SU-DHL-6 (cell line): Measurements from ENCODE around the gene TRAPPC3L.

Experiments used
- H2AFZ ChIP-seq: fragments of 200-600 bp; sonication (generic); 2 replicates; pipeline ENCODE4 v1.6.1; 2014; ENCODE audit warnings: low read depth, mild to moderate bottlenecking, moderate library complexity, mixed read lengths, antibody characterized with exemption, low read length; ENCODE audit not compliant: severe bottlenecking
- H3F3A ChIP-seq: fragments of 200-600 bp; shearing (Covaris generic); 2 replicates; pipeline ENCODE4 v1.6.0; 2016; ENCODE audit warnings: antibody characterized with exemption, mild to moderate bottlenecking; ENCODE audit not compliant: insufficient read depth
- H3K27ac ChIP-seq: fragments of 200-600 bp; sonication (generic); 2 replicates; pipeline ENCODE4 v1.5.1; 2016; ENCODE audit warnings: low read depth, mild to moderate bottlenecking, low read length, moderate library complexity, mixed read lengths
- H3K27me3 ChIP-seq: fragments of 200-600 bp; sonication (generic), shearing (Covaris generic); 2 replicates; pipeline ENCODE4 v1.6.0; 2014; ENCODE audit warnings: mild to moderate bottlenecking, low read length
- H3K36me3 ChIP-seq: fragments of 200-600 bp; sonication (generic); 2 replicates; pipeline ENCODE4 v1.6.1; 2014; ENCODE audit warnings: mild to moderate bottlenecking, low read length, mixed read lengths
- H3K4me2 ChIP-seq: fragments of 300-600, 200-600 bp; shearing (Covaris generic), sonication (generic); 2 replicates; pipeline ENCODE4 v1.6.0; 2014; ENCODE audit warnings: low read length, low read depth, mild to moderate bottlenecking; ENCODE audit not compliant: poor library complexity, severe bottlenecking
- H3K4me3 ChIP-seq: fragments of 200-600 bp; sonication (generic); 2 replicates; pipeline ENCODE4 v1.5.1; 2014; ENCODE audit warnings: antibody characterized with exemption, low read length, mild to moderate bottlenecking, mixed read lengths; ENCODE audit not compliant: insufficient read depth, poor library complexity, severe bottlenecking
- H3K79me2 ChIP-seq: fragments of 200-600 bp; sonication (generic); 2 replicates; pipeline ENCODE4 v1.6.1; 2014; ENCODE audit warnings: mild to moderate bottlenecking, low read length, moderate library complexity; ENCODE audit not compliant: insufficient read depth
- H3K9ac ChIP-seq: fragments of 200-600 bp; sonication (generic); 2 replicates; pipeline ENCODE4 v1.7.0; 2014; ENCODE audit warnings: mild to moderate bottlenecking, low read length
- H3K9me2 ChIP-seq: fragments of 200-600 bp; sonication (generic); replicated peaks from 2 replicates; pipeline ENCODE4 v1.6.1; 2014; ENCODE audit warnings: low read length; ENCODE audit not compliant: insufficient read depth
- H3K9me3 ChIP-seq: fragments of 200-600 bp; sonication (generic); 2 replicates; pipeline ENCODE4 v1.6.1; 2014; ENCODE audit warnings: low read length, mixed read lengths; ENCODE audit not compliant: insufficient read depth
- H4K20me1 ChIP-seq: fragments of 200-600 bp; sonication (generic); 2 replicates; pipeline ENCODE4 v1.6.1; 2014; ENCODE audit warnings: low read depth, mild to moderate bottlenecking, antibody characterized with exemption, low read length, moderate library complexity, mixed read lengths
- EZH2phosphoT487 ChIP-seq: fragments of 200-600 bp; sonication (generic), shearing (Covaris generic); conservative IDR thresholded peaks from 2 replicates; pipeline ENCODE4 v1.6.1; 2018; ENCODE audit warnings: mild to moderate bottlenecking, antibody characterized with exemption, low read length, moderate library complexity, mixed read lengths
- TF ChIP-seq, protein P1 (sequence below): fragments of 200-600 bp; sonication (generic); IDR thresholded peaks from one replicate; pipeline ENCODE4 v1.5.1; 2017; ENCODE audit warnings: antibody characterized with exemption, mild to moderate bottlenecking, low read length, moderate library complexity; ENCODE audit not compliant: insufficient read depth, poor library complexity, severe bottlenecking

TRAPPC3L gene

GRCh38 chr6:116445102-116445501, 100.4 kb downstream of the TRAPPC3L start:
- Histone ChIP-seq H2AFZ (no peak overlapping the region), H3K27me3 (no peaks in the 10 kb centered on the region), H3K4me3 (no peak overlapping the region), H3K27ac (no peak overlapping the region), H3F3A (no peaks in the 10 kb centered on the region), H3K9me2 (no peaks in the 10 kb centered on the region), H3K36me3 (no peaks in the 10 kb centered on the region), H3K79me2 (no peaks in the 10 kb centered on the region), H3K9me3 (no peaks in the 10 kb centered on the region), H3K4me2 (no peak overlapping the region), H3K9ac (no peak overlapping the region), H4K20me1 (no peaks in the 10 kb centered on the region)
- TF ChIP-seq, protein P1, sequence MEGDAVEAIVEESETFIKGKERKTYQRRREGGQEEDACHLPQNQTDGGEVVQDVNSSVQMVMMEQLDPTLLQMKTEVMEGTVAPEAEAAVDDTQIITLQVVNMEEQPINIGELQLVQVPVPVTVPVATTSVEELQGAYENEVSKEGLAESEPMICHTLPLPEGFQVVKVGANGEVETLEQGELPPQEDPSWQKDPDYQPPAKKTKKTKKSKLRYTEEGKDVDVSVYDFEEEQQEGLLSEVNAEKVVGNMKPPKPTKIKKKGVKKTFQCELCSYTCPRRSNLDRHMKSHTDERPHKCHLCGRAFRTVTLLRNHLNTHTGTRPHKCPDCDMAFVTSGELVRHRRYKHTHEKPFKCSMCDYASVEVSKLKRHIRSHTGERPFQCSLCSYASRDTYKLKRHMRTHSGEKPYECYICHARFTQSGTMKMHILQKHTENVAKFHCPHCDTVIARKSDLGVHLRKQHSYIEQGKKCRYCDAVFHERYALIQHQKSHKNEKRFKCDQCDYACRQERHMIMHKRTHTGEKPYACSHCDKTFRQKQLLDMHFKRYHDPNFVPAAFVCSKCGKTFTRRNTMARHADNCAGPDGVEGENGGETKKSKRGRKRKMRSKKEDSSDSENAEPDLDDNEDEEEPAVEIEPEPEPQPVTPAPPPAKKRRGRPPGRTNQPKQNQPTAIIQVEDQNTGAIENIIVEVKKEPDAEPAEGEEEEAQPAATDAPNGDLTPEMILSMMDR, result no peak
- TF ChIP-seq EZH2phosphoT487, result no peak
